ENCODE results near the gene AMER3.

AMER3 gene

GRCh38 chr2:130754811-130755210 lies 529 bp upstream of the AMER3 start:
- no peak for DNase-seq

DNA sequence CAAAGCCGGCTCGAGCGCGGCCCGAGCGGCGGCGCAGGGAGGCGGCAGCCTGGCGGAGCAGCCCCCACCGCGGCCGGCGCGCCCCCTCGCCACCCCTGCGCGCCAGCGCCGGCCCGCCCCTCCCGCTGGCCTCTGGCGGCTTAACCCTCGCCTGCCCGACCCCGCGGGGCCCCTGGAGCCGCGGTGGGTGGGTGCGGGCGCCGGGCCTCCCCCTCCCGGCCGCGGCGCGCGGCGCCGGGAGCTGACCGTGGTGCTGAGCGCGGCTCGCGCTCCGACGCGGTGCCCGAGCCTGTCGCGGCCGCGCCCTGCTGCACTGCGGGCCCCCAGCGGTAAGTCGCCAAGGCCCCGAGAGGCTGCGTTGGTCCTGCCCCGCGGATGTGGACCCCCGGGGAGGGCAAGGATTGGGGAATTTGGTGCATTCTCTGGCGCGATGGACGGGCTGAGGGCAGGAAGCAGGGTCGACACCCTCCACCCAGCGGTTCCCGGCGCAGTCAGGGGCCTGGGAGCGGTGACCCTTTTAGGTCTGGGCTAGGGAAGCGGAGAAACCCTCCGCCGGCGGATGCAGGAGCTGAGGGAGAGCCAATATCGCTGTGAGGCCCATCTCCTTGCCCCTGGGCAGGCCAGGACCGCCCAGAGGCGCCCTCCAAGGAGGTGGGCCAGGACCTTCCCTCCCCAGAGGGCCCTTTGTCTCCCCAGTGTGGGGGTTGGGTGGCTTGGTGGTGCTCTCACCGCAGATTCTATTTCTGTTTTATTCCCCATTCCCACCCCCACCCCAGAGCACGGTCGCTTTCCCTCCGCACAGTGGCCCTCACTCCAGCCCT lies 923 bp downstream of the AMER3 start:
- no peak for DNase-seq

DNA sequence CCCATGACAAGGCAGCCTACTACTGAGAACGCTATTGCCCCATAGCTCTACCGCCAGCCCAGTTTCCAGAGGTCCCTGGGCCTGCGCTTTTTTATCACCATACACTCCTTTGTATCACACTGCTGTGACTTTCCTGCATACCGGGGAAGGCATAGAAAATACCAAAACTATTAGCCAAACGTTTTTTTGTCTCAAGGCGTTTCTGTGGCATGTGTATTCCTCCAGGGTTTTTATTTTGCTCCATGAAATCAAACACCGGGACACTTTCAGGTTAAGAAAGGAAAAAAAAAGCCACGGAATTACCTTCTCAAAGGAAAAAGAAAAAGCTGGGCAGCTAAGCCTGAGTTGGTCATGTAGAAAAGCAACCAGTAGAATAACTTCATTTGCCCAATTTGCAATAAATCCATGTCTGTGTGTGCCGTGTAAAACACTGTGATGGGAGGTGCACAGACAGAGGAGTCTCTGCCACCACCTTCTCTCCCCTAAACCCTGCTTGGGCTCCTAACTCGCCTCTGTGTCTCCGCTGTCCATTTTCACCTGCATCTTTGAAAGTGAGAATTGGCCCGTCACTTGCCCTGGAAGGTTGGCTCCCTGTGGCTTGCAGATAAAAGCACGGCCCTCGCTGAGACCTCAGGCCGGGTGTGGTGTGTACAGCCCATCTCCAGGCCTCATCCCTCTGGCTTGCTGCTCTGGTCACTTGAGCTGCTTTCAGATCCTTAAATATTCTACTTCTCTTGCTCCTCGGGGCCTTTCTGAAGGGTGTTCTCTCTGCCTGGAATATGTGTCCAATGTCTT lies 1.7 kb downstream of the AMER3 start:
- DNase-seq, result no peak

- no peak for DNase-seq
These were observed 4.8 kb downstream of the AMER3 start for GRCh38 chr2:130759906-130760753.

DNA sequence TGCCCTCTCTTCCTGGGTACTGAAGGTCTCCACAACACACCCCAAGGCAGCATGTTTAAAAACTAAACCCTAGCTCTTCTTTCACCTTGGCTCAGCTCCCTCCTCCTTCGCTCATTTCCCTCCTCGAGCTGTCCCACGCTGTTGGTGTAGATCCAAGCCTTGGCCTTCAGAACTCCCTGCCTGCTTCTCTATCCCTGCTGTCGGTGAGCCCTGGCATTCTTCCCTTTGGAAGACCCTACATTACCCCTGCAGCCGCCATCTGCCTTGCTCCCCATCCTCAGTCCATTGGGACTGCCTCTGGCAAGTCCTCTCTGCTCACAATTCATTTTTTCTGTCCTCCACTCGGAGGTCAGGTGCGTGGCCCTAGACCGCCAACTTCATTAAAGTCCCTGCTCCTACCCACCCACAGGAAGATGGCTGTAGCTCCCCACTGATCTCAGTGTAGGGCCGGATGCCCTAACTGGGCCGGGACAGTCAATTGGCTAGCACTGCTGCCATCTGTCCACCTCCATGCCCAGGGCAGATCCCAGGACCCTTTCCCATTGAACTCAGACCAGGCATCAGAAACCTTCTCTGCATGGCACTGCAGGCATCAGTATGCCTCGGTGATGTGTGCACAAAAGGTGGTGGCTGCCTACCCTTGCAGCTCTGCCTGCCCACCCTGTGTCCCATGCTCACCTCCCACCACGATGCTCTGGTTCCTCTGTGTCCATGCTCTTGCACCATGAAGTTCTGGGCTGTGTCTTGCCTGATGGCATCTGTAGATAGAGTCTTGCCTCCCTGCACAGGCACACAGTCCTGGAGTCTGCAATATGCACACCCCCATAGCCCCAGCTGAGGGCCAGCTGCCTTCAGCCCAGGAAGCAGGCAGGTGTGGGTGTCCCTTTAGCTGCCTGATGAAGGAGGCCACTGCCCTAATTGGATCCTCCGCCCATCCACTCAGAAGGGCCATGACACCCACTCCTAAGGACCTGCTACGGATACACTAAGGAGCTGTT lies 5.7 kb downstream of the AMER3 start:
- DNase-seq, result no peak

GRCh38 chr2:130762031-130762909 lies 6.9 kb downstream of the AMER3 start:
- no peak for DNase-seq

DNA sequence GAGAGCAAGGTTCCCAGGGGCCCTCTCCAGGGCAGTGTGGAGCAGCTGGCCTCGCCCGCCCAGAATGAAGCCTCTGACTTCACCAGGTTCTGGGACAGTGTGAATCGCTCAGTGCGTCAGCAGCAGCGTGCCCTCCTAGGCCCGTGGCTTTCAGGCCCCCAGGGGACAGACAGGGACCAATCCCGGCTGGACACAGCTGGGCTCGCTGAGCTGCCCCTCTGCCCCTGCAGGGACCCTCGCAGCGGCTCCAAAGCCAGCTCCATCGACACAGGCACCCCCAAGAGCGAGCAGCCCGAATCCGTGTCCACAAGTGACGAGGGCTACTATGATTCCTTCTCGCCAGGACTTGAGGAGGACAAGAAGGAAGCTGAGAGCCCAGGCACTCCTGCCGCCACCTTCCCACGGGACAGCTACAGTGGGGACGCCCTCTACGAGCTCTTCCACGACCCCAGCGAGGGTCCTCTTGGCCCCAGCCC lies 7.6 kb downstream of the AMER3 start:
- no peak for DNase-seq

GRCh38 chr2:130763405-130763804 lies 8.1 kb downstream of the AMER3 start:
- DNase-seq, result no peak

DNA sequence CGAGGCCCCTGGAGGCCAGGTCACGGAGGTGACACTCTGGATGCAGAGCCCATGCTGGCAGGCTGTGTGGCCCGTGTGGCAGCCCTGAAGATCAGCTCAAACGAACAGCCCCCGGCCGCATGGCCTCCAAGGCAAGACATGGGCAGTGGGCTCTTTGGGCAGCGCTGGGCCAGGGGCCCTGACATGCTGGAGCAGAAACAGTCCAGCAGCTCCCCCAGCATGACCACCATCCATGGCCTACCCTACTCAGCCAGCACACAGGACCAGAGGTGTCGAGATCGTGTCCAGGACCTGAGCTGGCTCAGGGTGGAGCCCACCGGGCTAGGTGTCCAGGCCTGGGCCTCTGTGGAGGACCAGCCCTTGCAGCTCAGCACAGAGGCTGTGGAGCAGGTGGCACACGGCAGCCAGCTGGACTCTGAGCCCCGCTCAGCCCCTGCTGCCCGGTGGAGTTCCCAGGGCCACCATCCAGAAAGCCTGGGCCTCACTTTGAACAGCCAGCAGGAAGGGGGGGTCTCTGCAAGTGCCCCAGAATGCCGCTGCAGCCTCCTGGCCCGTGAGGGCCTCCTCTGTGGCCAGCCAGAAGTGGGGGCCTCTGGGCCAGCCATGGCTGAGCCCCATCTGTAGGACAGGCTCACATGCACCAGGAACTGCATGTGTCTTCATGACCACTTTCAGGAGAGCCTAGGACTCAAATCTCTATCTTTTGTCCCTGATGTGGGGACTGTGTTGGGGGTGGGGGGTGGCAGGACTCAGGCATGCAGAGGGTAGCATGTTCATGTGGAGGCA lies 8.9 kb downstream of the AMER3 start:
- DNase-seq, result no peak

DNA sequence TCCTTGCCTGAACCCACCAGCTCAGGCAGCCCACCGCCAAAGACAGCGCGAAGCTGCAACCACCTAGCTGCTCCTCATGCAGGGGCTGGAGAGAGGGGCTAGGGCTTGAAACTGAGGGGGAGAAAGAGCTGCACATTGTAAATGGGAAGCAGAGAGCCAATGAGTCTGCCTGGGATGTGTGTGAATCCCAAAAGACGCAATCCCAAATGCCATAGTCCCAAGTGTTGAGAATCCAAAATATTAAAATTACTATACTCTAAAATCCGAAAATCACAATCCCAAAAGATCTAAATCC lies 9.4 kb downstream of the AMER3 start:
- no peak for DNase-seq

DNA sequence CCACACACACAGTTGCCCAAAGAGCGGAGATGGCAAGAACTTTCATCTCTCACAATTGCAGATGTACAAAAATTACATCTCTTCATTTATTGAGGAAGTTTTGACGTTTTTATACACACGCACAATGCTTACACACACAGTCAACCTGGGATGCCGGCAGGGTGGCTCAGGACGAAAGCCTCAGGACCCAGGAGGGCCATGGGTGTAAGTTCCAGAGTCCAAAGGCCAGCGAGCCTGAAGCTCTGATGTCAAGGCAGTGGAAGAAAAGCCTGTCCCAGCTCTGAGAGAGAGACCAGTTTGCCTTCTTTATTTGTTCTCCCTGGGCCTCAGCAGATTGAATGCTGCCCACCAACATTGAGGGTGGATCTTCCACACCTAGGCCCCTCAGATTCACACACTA lies 10.1 kb downstream of the AMER3 start:
- no peak for DNase-seq

GRCh38 chr2:130766037-130766436 lies 10.7 kb downstream of the AMER3 start:
- DNase-seq, result no peak

- no peak for DNase-seq
These were observed 11.5 kb downstream of the AMER3 start for GRCh38 chr2:130766711-130767407.

GRCh38 chr2:130767408-130767775 lies 12.1 kb downstream of the AMER3 start:
- no peak for DNase-seq

- DNase-seq, result no peak
These were observed 13.0 kb downstream of the AMER3 start for GRCh38 chr2:130768191-130768855.

DNA sequence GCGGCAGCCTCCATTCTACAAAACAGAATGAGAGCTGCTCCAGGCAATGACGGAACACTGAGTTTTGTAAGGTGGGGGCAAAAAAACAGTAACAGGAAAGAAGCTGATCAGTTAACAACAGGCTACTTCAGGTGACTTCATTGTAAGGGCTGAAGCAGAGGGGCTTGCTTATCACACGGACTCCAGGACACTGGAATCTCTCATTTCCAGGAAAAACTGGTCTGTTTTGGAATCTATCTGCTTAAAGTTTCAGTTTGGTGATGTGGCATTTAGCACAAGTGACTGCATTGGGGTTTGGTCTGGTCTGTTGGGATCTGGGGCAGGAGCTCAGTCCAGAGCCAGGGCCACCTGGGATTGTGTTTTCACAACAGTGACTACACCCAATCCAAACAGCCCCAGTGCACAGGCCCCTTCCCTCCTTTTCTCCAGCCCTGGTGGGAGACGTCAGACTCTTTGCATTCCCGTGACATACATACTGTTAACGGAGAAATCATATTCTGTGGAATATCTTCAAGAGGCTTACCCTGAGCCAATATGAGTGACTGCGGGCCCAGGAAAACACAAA lies 14.1 kb downstream of the AMER3 start:
- no peak for DNase-seq

DNA sequence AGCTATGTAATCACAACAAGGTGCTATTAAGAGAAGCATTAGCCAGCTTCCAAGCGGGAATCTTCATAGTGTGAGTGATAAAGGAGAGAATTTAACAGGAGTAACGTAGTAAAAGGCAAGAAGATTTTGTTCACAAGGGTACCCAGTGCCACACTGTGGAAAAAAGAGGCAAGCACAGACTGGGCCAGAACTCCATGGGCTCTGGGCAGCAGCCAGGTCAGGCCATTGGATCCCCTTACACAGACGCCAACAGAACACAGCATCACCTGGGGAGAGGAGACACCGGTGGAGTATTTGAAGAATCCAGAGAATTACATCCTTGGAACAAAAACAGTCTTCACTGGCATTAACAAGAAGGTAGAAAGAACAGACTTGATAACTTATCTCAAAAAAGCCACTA lies 21.2 kb downstream of the AMER3 start:
- DNase-seq, result no peak

- DNase-seq, result no peak
These were observed 23.4 kb downstream of the AMER3 start for GRCh38 chr2:130778781-130779180.
